HCT116 (cell line): ENCODE measurements around the gene TAPBPL. TPM values are rescaled to one million over a fixed set of nuclear protein-coding genes. Genes with fewer than 3 reads are reported as not detected.

Source experiments
- ATAC-seq: fragments of 200-7000 bp; cut with Tn5 transposase; 2 replicates; pipeline ENCODE4 v1.9.1; 2020; ENCODE audit warnings: mild to moderate bottlenecking, moderate library complexity
- BruUV-seq: library from RNA; stranded (reverse); fragments of 400-500 nt; replicated peaks from 2 replicates; lab custom pipeline; 2021; lab: Mats Ljungman, UMichigan
- CTCF ChIA-PET: fragments of 300-600 bp; sonication (Branson Sonifier 250); formaldehyde crosslinking; loops from one replicate; lab custom pipeline; 2021; ENCODE audit warnings: antibody characterized with exemption; lab: Charles Lee
- POLR2A ChIA-PET: fragments of 300-600, 350-600 bp; sonication (Branson Sonifier 250); formaldehyde crosslinking; loops from one replicate; lab custom pipeline; 2021; ENCODE audit warnings: antibody characterized with exemption; lab: Charles Lee
- RAD21 ChIA-PET, 2 experiments: fragments of 300-600 bp; sonication (Branson Sonifier 250); formaldehyde crosslinking; loops; one replicate each; lab custom pipeline; 2023; ENCODE audit warnings: low total read pairs in 2 of 2; ENCODE audit not compliant: uncharacterized antibody in 2 of 2, unreplicated experiment in 2 of 2, low non-redundant PET in 1 of 2; lab: Charles Lee
- DNase-seq: peaks from one replicate; pipeline ENCODE4 v3.0.0-alpha.2; 2010; ENCODE audit warnings: low read depth, low spot score
- H2AFZ ChIP-seq: fragments of 200-600 bp; shearing (Covaris generic), sonication (generic); 2 replicates; pipeline ENCODE4 v1.6.1; 2017; ENCODE audit warnings: low read depth, mixed run types, mixed read lengths, antibody characterized with exemption, low read length; ENCODE audit not compliant: poor library complexity, severe bottlenecking
- H3K27ac ChIP-seq: 2 replicates; pipeline ENCODE4 v1.5.1; 2012; ENCODE audit warnings: low read depth, low read length
- H3K27me3 ChIP-seq: fragments of 200-600 bp; sonication (generic); 2 replicates; pipeline ENCODE4 v1.6.1; 2016; ENCODE audit warnings: mixed run types, low read length, mixed read lengths; ENCODE audit not compliant: insufficient read depth
- H3K36me3 ChIP-seq, 2 experiments: fragments of 200-500 bp in 1 of 2; fragments of 200-600 bp in 1 of 2; sonication (Bioruptor generic) in 1 of 2; sonication (generic) in 1 of 2; 2 replicates each; pipeline versions ENCODE4 v1.5.1 to v1.6.1; 2014 to 2016; ENCODE audit warnings: low read length in 2 of 2, inconsistent platforms in 1 of 2, mixed read lengths in 1 of 2, mixed run types in 1 of 2; ENCODE audit not compliant: insufficient read depth in 2 of 2, control insufficient read depth in 1 of 2
- H3K4me1 ChIP-seq, 2 experiments: fragments of 200-600 bp in 1 of 2; sonication (generic) in 1 of 2; 2 replicates each; pipeline versions ENCODE4 v1.5.1 to v1.6.1; 2012 to 2017; ENCODE audit warnings: low read length in 2 of 2, inconsistent platforms in 1 of 2, mild to moderate bottlenecking in 1 of 2, mixed read lengths in 1 of 2, mixed run types in 1 of 2, moderate library complexity in 1 of 2; ENCODE audit not compliant: insufficient read depth in 2 of 2, control insufficient read depth in 1 of 2
- H3K4me2 ChIP-seq: fragments of 200-600 bp; sonication (generic); 2 replicates; pipeline ENCODE4 v1.6.1; 2017; ENCODE audit warnings: mixed run types, low read length, mixed read lengths
- H3K4me3 ChIP-seq, 2 experiments: fragments of 200-600 bp in 1 of 2; sonication (generic) in 1 of 2; replicated peaks in 1 of 2; 2 replicates each; pipeline ENCODE4 v1.5.1; 2011 to 2016; ENCODE audit warnings: low read length in 2 of 2, control low read depth in 1 of 2, low read depth in 1 of 2, mild to moderate bottlenecking in 1 of 2, mixed read lengths in 1 of 2, mixed run types in 1 of 2
- H3K79me2 ChIP-seq: fragments of 200-600 bp; sonication (generic); 2 replicates; pipeline ENCODE4 v1.6.1; 2017; ENCODE audit warnings: mild to moderate bottlenecking, mixed run types, low read length, moderate library complexity, mixed read lengths; ENCODE audit not compliant: insufficient read depth
- H3K9ac ChIP-seq: fragments of 200-600 bp; sonication (generic); 2 replicates; pipeline ENCODE4 v1.6.1; 2016; ENCODE audit warnings: low read length, mixed read lengths
- H3K9me2 ChIP-seq: fragments of 200-600 bp; sonication (generic), shearing (Covaris generic); 2 replicates; pipeline ENCODE4 v1.6.1; 2017; ENCODE audit warnings: mixed run types, mild to moderate bottlenecking, moderate library complexity; ENCODE audit not compliant: insufficient read depth
- H3K9me3 ChIP-seq, 2 experiments: fragments of 200-500 bp in 1 of 2; fragments of 200-600 bp in 1 of 2; sonication (Bioruptor generic) in 1 of 2; sonication (generic) in 1 of 2; 2 replicates each; pipeline ENCODE4 v1.6.1; 2014 to 2017; ENCODE audit warnings: low read length in 2 of 2, mixed read lengths in 2 of 2, inconsistent platforms in 1 of 2, low read depth in 1 of 2, mild to moderate bottlenecking in 1 of 2, mixed run types in 1 of 2, moderate library complexity in 1 of 2; ENCODE audit not compliant: control insufficient read depth in 1 of 2, insufficient read depth in 1 of 2
- H4K20me1 ChIP-seq: fragments of 200-600 bp; sonication (generic), shearing (Covaris generic); 2 replicates; pipeline ENCODE4 v1.6.1; 2017; ENCODE audit warnings: mixed run types, mild to moderate bottlenecking, moderate library complexity; ENCODE audit not compliant: insufficient read depth
- ATF3 ChIP-seq: IDR thresholded peaks from 2 replicates; pipeline ENCODE4 v1.6.1; 2012
- CBX3 ChIP-seq: IDR thresholded peaks from 2 replicates; pipeline ENCODE4 v1.6.1; 2012; ENCODE audit warnings: low read depth
- EZH2phosphoT487 ChIP-seq: fragments of 200-600 bp; IDR thresholded peaks from 2 replicates; pipeline ENCODE4 v1.6.1; 2018; ENCODE audit warnings: antibody characterized with exemption, borderline replicate concordance
- JUND ChIP-seq: IDR thresholded peaks from 2 replicates; pipeline ENCODE4 v1.6.1; 2012
- RAD21 ChIP-seq: IDR thresholded peaks from 2 replicates; pipeline ENCODE4 v1.6.1; 2012; ENCODE audit warnings: low read depth, mild to moderate bottlenecking
- SIN3A ChIP-seq: IDR thresholded peaks from 2 replicates; pipeline ENCODE4 v1.6.1; 2012; ENCODE audit warnings: low read depth
- SP1 ChIP-seq: IDR thresholded peaks from 2 replicates; pipeline ENCODE4 v1.6.1; 2012; ENCODE audit warnings: low read depth
- SRF ChIP-seq: IDR thresholded peaks from 2 replicates; pipeline ENCODE4 v1.6.1; 2012; ENCODE audit warnings: low read depth
- TCF7L2 ChIP-seq: IDR thresholded peaks from 2 replicates; pipeline ENCODE4 v1.7.0; 2011; ENCODE audit warnings: borderline replicate concordance, inconsistent platforms; ENCODE audit not compliant: insufficient read depth, insufficient read length; ENCODE audit errors: extremely low read depth
- YY1 ChIP-seq: IDR thresholded peaks from 2 replicates; pipeline ENCODE4 v1.6.1; 2011; ENCODE audit warnings: low read length, low read depth, moderate library complexity, mild to moderate bottlenecking; ENCODE audit not compliant: insufficient replicate concordance; ENCODE audit errors: extremely low read depth
- ZBTB33 ChIP-seq: IDR thresholded peaks from 2 replicates; pipeline ENCODE4 v1.6.1; 2011; ENCODE audit warnings: mild to moderate bottlenecking, low read length, moderate library complexity; ENCODE audit not compliant: insufficient replicate concordance; ENCODE audit errors: extremely low read depth
- ZFX ChIP-seq: fragments of 450-650 bp; IDR thresholded peaks from 2 replicates; pipeline ENCODE4 v1.6.1; 2017
- intact Hi-C: fragments of 100-400 bp; cut with micrococcal nuclease; formaldehyde crosslinking; loops from 2 replicates; pipeline ENCODE4 v1.10.0; 2022
- total RNA-seq: library from RNA; stranded (reverse); gene quantifications from one replicate; pipeline ENCODE4 v1.2.1, GENCODE V29; 2021; ENCODE audit not compliant: unreplicated experiment
- TF ChIP-seq, protein P1 (sequence below): IDR thresholded peaks from 2 replicates; pipeline ENCODE4 v1.6.1; 2012; ENCODE audit warnings: low read depth
- TF ChIP-seq, protein P2 (sequence below): IDR thresholded peaks from 2 replicates; pipeline ENCODE4 v1.6.1; 2012

TAPBPL gene
- total RNA-seq, 1 experiment from 2014 or later, result 0.54 TPM

DNA sequence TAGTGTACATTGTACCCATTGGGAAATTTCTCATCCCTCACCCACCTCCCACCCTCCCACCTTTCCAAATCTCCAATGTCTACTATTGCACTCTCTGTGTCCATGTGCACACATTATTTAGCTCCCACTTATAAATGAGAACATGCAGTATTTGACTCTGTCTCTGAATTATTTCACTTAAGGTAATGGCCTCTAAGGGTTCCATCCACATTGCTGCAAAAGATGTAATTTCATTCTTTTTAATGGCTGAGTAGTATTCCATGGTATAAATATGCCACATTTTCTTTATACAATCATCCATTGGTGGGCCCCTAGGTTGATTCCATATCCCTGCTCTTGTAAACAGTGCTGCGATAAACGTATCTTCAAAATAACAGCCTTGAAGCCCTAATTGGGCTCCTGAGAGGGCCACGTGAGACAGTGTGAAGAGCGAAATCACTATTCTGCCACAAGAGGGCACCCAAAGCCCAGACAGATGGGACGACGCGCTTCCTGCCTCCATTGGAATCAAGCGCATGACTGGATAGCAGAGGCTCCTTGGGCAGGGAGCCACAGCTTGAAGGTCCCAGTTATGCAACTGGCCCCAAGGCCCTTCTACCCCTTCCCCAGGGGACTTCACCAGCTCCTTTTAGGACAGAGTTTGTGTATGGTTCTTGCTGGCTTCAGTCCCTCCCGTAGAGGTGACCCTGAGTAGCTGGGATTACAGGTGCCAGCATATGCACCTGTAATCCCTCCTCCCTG, 28.4 kb upstream of the TAPBPL start (continued):
- TF ChIP-seq, protein P1, sequence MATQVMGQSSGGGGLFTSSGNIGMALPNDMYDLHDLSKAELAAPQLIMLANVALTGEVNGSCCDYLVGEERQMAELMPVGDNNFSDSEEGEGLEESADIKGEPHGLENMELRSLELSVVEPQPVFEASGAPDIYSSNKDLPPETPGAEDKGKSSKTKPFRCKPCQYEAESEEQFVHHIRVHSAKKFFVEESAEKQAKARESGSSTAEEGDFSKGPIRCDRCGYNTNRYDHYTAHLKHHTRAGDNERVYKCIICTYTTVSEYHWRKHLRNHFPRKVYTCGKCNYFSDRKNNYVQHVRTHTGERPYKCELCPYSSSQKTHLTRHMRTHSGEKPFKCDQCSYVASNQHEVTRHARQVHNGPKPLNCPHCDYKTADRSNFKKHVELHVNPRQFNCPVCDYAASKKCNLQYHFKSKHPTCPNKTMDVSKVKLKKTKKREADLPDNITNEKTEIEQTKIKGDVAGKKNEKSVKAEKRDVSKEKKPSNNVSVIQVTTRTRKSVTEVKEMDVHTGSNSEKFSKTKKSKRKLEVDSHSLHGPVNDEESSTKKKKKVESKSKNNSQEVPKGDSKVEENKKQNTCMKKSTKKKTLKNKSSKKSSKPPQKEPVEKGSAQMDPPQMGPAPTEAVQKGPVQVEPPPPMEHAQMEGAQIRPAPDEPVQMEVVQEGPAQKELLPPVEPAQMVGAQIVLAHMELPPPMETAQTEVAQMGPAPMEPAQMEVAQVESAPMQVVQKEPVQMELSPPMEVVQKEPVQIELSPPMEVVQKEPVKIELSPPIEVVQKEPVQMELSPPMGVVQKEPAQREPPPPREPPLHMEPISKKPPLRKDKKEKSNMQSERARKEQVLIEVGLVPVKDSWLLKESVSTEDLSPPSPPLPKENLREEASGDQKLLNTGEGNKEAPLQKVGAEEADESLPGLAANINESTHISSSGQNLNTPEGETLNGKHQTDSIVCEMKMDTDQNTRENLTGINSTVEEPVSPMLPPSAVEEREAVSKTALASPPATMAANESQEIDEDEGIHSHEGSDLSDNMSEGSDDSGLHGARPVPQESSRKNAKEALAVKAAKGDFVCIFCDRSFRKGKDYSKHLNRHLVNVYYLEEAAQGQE, result no peak
- TF ChIP-seq, all 23 proteins: peak for 7

- CTCF ChIA-PET, result interaction anchor here (1.1 to 5.3 kb wide), 6 partner anchors 10 to 116 kb away, joined by 3 to 46 read pairs (median 4); no protein-coding TSS in a partner anchor
- TF ChIP-seq, protein P2, sequence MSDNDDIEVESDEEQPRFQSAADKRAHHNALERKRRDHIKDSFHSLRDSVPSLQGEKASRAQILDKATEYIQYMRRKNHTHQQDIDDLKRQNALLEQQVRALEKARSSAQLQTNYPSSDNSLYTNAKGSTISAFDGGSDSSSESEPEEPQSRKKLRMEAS, result no peak
- TF ChIP-seq ZFX, result no peak
- no peak for TF ChIP-seq ATF3
- TF ChIP-seq EZH2phosphoT487, result no peak
- TF ChIP-seq SIN3A, result no peak
- no peak for TF ChIP-seq RAD21
- TF ChIP-seq SP1, result no peak
- no peak for TF ChIP-seq CBX3
- TF ChIP-seq JUND, result no peak
- TF ChIP-seq YY1, result no peak
- TF ChIP-seq, protein P1, result no peak
- TF ChIP-seq ZBTB33, result no peak
- no peak for TF ChIP-seq TCF7L2
- TF ChIP-seq SRF, result no peak
Observed at GRCh38 chr12:6424008-6424347, 27.9 kb upstream of the TAPBPL start.

More at GRCh38 chr12:6424008-6424347, 27.9 kb upstream of the TAPBPL start:
- intact Hi-C loops, result no loop called here
- H4K20me1 ChIP-seq, result no peaks in the 10 kb centered on the region
- no peak overlapping the region for H3K9ac ChIP-seq
- peak overlapping the region; percentile 26 for H2AFZ ChIP-seq
- H3K4me2 ChIP-seq, result 0 out of 2 replicates have a peak overlapping the region, but pooled peaks have one; percentile 12
- no peak overlapping the region for H3K27ac ChIP-seq
- H3K4me1 ChIP-seq, result peaks cover 4 to 20% of the 10 kb centered on the region in 2 experiments; a peak in 3 of 4 replicates
- POLR2A ChIA-PET, result interaction anchor here (0.6 to 1.9 kb wide), 2 partner anchors 19 to 115 kb away, joined by 3 to 6 read pairs; no protein-coding TSS in a partner anchor
- no peak overlapping the region for H3K4me3 ChIP-seq
- H3K9me2 ChIP-seq, result no peaks in the 10 kb centered on the region
- no peaks in the 10 kb centered on the region for H3K9me3 ChIP-seq
- RAD21 ChIA-PET, result interaction anchor here (1.9 to 2.2 kb wide), 2 partner anchors 41 kb away, joined by 8 to 9 read pairs; no protein-coding TSS in a partner anchor
- no peaks in the 10 kb centered on the region for H3K27me3 ChIP-seq
- no TSS peak for BruUV-seq
- no peaks in the 10 kb centered on the region for H3K36me3 ChIP-seq
- DNase-seq, result no peak
- no peaks in the 10 kb centered on the region for H3K79me2 ChIP-seq
- no peak for ATAC-seq
